ENCODE results near the gene XBP1.

DNA sequence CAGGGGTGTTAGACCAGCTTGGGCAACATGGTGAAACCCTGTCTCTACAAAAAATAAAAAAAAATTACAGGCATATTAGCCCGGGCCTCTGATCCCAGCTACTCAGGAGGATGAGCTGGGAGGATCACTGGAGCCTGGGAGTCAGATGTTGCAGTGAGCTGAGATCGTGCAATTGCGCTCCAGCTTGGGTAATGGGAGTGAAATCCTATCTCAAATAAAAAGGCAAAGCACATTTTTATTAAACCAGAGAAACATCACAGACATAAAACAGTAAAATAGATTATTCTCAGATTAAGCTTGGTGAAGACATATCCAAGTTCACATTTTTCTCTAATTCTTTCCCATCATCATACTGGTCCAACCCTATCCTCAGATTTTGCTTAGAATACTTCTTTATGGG lies 30.1 kb upstream of the XBP1 start:
- TF ChIP-seq, protein P1, sequence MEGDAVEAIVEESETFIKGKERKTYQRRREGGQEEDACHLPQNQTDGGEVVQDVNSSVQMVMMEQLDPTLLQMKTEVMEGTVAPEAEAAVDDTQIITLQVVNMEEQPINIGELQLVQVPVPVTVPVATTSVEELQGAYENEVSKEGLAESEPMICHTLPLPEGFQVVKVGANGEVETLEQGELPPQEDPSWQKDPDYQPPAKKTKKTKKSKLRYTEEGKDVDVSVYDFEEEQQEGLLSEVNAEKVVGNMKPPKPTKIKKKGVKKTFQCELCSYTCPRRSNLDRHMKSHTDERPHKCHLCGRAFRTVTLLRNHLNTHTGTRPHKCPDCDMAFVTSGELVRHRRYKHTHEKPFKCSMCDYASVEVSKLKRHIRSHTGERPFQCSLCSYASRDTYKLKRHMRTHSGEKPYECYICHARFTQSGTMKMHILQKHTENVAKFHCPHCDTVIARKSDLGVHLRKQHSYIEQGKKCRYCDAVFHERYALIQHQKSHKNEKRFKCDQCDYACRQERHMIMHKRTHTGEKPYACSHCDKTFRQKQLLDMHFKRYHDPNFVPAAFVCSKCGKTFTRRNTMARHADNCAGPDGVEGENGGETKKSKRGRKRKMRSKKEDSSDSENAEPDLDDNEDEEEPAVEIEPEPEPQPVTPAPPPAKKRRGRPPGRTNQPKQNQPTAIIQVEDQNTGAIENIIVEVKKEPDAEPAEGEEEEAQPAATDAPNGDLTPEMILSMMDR (conservative IDR thresholded peaks at IDR 0.05 in 1 of 2, IDR thresholded peaks at IDR 0.05 in 1 of 2; ENCODE audit: extremely low read depth in 1 of 2, insufficient read depth in 1 of 2, low read depth in 1 of 2, low read length in 2 of 2) = no peak
- no peak for TF ChIP-seq EZH2 (IDR thresholded peaks at IDR 0.05; ENCODE audit: borderline replicate concordance, low read length)

Data from mammary epithelial cell (primary cell).